Calu3 (cell line): ENCODE measurements around the gene HCRTR1. TPM values are rescaled to one million over a fixed set of nuclear protein-coding genes. Genes with fewer than 3 reads are reported as not detected.

Experiments used
- BruUV-seq: library from RNA; stranded (reverse); fragments of 400-500 nt; replicated peaks from 2 replicates; lab custom pipeline; 2021; lab: Mats Ljungman, UMichigan
- CTCF ChIA-PET: fragments of 300-600 bp; sonication (Branson Sonifier 250); formaldehyde crosslinking; loops from one replicate; lab custom pipeline; 2022; ENCODE audit warnings: antibody characterized with exemption; lab: Charles Lee
- DNase-seq: peaks from one replicate; pipeline ENCODE4 v3.0.0; 2022
- H3K27ac Mint-ChIP-seq: one replicate; pipeline ENCODE4 v1.8.0; 2022; ENCODE audit warnings: mixed read lengths; ENCODE audit not compliant: unreplicated experiment
- H3K27me3 Mint-ChIP-seq: one replicate; pipeline ENCODE4 v1.8.0; 2022; ENCODE audit warnings: mixed read lengths; ENCODE audit not compliant: unreplicated experiment
- H3K36me3 Mint-ChIP-seq: one replicate; pipeline ENCODE4 v1.8.0; 2022; ENCODE audit warnings: mild to moderate bottlenecking, moderate library complexity, mixed read lengths; ENCODE audit not compliant: insufficient read depth, unreplicated experiment
- H3K4me1 Mint-ChIP-seq: one replicate; pipeline ENCODE4 v1.8.0; 2022; ENCODE audit warnings: mild to moderate bottlenecking, low read depth, mixed read lengths; ENCODE audit not compliant: unreplicated experiment
- H3K4me3 Mint-ChIP-seq: one replicate; pipeline ENCODE4 v1.8.0; 2022; ENCODE audit warnings: mild to moderate bottlenecking, low read depth, moderate library complexity, mixed read lengths; ENCODE audit not compliant: unreplicated experiment
- H3K9me3 Mint-ChIP-seq: one replicate; pipeline ENCODE4 v1.8.0; 2022; ENCODE audit warnings: low read depth, mixed read lengths; ENCODE audit not compliant: unreplicated experiment
- intact Hi-C: fragments of 100-400 bp; cut with micrococcal nuclease; formaldehyde crosslinking; loops from one replicate; pipeline ENCODE4 v1.10.0; 2022; ENCODE audit not compliant: unreplicated experiment
- total RNA-seq: library from RNA; stranded (reverse); gene quantifications from 2 replicates; pipeline ENCODE4 v1.2.3, GENCODE V29; 2022
- TF ChIP-seq, protein P1 (sequence below): fragments of 200-600 bp; IDR thresholded peaks from one replicate; pipeline ENCODE4 v1.8.0; 2022; ENCODE audit warnings: antibody characterized with exemption; ENCODE audit not compliant: unreplicated experiment

Gene HCRTR1
- total RNA-seq, 1 experiment from 2014 or later: not detected

- Mint-ChIP-seq H3K4me1 (no peaks in the 10 kb centered on the region), H3K9me3 (no peaks in the 10 kb centered on the region), H3K27ac (no peak overlapping the region), H3K27me3 (peaks cover 15% of the 10 kb centered on the region), H3K36me3 (peaks cover 8% of the 10 kb centered on the region), H3K4me3 (no peak overlapping the region)
- intact Hi-C loops: no loop called here
- CTCF ChIA-PET: interaction anchor here (0.7 kb wide), 1 partner anchor 83 kb away, joined by 3 read pairs; no protein-coding TSS in a partner anchor
- DNase-seq: no peak
- BruUV-seq: no TSS peak
- TF ChIP-seq, protein P1, sequence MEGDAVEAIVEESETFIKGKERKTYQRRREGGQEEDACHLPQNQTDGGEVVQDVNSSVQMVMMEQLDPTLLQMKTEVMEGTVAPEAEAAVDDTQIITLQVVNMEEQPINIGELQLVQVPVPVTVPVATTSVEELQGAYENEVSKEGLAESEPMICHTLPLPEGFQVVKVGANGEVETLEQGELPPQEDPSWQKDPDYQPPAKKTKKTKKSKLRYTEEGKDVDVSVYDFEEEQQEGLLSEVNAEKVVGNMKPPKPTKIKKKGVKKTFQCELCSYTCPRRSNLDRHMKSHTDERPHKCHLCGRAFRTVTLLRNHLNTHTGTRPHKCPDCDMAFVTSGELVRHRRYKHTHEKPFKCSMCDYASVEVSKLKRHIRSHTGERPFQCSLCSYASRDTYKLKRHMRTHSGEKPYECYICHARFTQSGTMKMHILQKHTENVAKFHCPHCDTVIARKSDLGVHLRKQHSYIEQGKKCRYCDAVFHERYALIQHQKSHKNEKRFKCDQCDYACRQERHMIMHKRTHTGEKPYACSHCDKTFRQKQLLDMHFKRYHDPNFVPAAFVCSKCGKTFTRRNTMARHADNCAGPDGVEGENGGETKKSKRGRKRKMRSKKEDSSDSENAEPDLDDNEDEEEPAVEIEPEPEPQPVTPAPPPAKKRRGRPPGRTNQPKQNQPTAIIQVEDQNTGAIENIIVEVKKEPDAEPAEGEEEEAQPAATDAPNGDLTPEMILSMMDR: no peak
Measured at GRCh38 chr1:31623365-31623764, 5.9 kb downstream of the HCRTR1 start.

- CTCF ChIA-PET: interaction anchor here (0.6 kb wide), 1 partner anchor 84 kb away, joined by 3 read pairs; no protein-coding TSS in a partner anchor
- no TSS peak for BruUV-seq
- Mint-ChIP-seq H3K36me3 (peaks cover 16% of the 10 kb centered on the region), H3K4me3 (no peak overlapping the region), H3K27me3 (peaks cover 5% of the 10 kb centered on the region), H3K4me1 (no peaks in the 10 kb centered on the region), H3K27ac (no peak overlapping the region), H3K9me3 (no peaks in the 10 kb centered on the region)
- TF ChIP-seq, protein P1: no peak
- intact Hi-C loops: no loop called here
- DNase-seq: no peak
Measured at GRCh38 chr1:31624309-31624708, 6.8 kb downstream of the HCRTR1 start.

DNA sequence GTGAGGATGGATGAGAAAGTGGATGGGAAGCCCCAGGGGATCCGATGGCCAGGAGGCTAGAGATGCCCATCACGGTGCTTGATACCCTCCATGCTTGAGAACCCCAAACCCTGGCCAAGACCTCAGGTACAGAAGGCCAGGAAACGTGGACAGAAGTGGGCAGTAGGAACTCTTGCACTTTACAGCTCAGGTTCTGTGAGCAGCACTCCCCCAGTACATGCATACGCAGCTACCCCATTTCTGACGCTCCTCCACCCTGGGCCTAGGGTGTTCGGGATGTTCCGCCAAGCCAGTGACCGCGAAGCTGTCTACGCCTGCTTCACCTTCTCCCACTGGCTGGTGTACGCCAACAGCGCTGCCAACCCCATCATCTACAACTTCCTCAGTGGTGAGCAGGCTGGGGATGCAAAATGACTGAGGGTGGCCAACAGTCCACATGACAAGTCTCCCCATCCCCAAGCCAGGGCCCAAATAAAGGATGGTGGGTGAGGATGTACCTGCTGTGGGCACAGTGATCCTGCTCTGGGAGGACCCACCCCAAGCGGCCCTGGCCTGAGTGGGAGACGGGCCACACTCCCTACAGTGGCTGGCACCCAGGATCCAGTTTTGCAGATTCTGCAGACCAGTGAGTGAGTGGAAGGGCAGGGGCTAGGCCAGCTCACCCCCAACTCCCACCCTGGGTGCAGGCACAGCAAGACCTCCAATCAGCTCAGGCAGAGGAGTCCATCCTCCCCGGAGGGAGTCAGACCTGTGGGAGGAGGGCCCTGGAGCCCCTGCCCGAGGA lies 7.4 kb downstream of the HCRTR1 start:
- peaks cover 20% of the 10 kb centered on the region for H3K36me3 Mint-ChIP-seq
- TF ChIP-seq, protein P1: no peak
- BruUV-seq: no TSS peak
- intact Hi-C loops: no loop called here
- H3K4me1 Mint-ChIP-seq: no peaks in the 10 kb centered on the region
- H3K9me3 Mint-ChIP-seq: no peaks in the 10 kb centered on the region
- DNase-seq: no peak
- H3K27me3 Mint-ChIP-seq: no peaks in the 10 kb centered on the region
- CTCF ChIA-PET: interaction anchor here (0.6 to 1.1 kb wide), 2 partner anchors 84 to 227 kb away, joined by 3 to 4 read pairs; no protein-coding TSS in a partner anchor
- no peak overlapping the region for H3K4me3 Mint-ChIP-seq
- H3K27ac Mint-ChIP-seq: no peak overlapping the region

- Mint-ChIP-seq H3K36me3 (peaks cover 27% of the 10 kb centered on the region), H3K27me3 (no peaks in the 10 kb centered on the region), H3K4me1 (no peaks in the 10 kb centered on the region), H3K27ac (no peak overlapping the region), H3K4me3 (no peak overlapping the region), H3K9me3 (no peaks in the 10 kb centered on the region)
- CTCF ChIA-PET: interaction anchor here (0.6 to 1.1 kb wide), 2 partner anchors 19 to 228 kb away, joined by 3 to 4 read pairs; no protein-coding TSS in a partner anchor
- TF ChIP-seq, protein P1: no peak
- intact Hi-C loops: no loop called here
- no TSS peak for BruUV-seq
- DNase-seq: no peak
Measured at GRCh38 chr1:31625561-31626222, 8.2 kb downstream of the HCRTR1 start.
